MCF 10A (cell line): Measurements from ENCODE around the gene COL16A1. TPM values are rescaled to one million over a fixed set of nuclear protein-coding genes. Genes with fewer than 3 reads are reported as not detected.

Experiments
- BruUV-seq: library from RNA; stranded (reverse); fragments of 400-500 nt; replicated peaks from 2 replicates; lab custom pipeline; 2021; lab: Mats Ljungman, UMichigan
- CTCF ChIA-PET: fragments of 300-600 bp; sonication (Branson Sonifier 250); formaldehyde crosslinking; extraction: SDS; loops from one replicate; lab custom pipeline; 2021; ENCODE audit warnings: antibody characterized with exemption, inconsistent platforms; lab: Yijun Ruan, JAX
- POLR2A ChIA-PET: fragments of 300-600, 350-650 bp; sonication (Branson Sonifier 250); formaldehyde crosslinking; extraction: SDS; loops from one replicate; lab custom pipeline; 2020; ENCODE audit warnings: antibody characterized with exemption, inconsistent platforms; lab: Yijun Ruan, JAX
- DNase-seq: peaks from one replicate; pipeline ENCODE4 v3.0.0-alpha.2; 2018; ENCODE audit not compliant: unreplicated experiment
- H3K27ac Mint-ChIP-seq: one replicate; pipeline ENCODE4 v1.8.0; 2022; ENCODE audit warnings: mild to moderate bottlenecking, low read depth, mixed read lengths; ENCODE audit not compliant: unreplicated experiment
- H3K27me3 Mint-ChIP-seq: one replicate; pipeline ENCODE4 v1.8.0; 2022; ENCODE audit warnings: mixed read lengths; ENCODE audit not compliant: insufficient read depth, unreplicated experiment
- H3K36me3 Mint-ChIP-seq: one replicate; pipeline ENCODE4 v1.8.0; 2022; ENCODE audit warnings: mild to moderate bottlenecking, moderate library complexity, mixed read lengths; ENCODE audit not compliant: insufficient read depth, unreplicated experiment
- H3K4me1 Mint-ChIP-seq: one replicate; pipeline ENCODE4 v1.8.0; 2022; ENCODE audit warnings: mixed read lengths; ENCODE audit not compliant: insufficient read depth, unreplicated experiment
- H3K4me3 Mint-ChIP-seq: one replicate; pipeline ENCODE4 v1.8.0; 2022; ENCODE audit warnings: mild to moderate bottlenecking, moderate library complexity, mixed read lengths; ENCODE audit not compliant: unreplicated experiment
- H3K9me3 Mint-ChIP-seq: one replicate; pipeline ENCODE4 v1.8.0; 2022; ENCODE audit warnings: mixed read lengths; ENCODE audit not compliant: unreplicated experiment
- CTCF ChIP-seq: fragments of 200-600 bp; IDR thresholded peaks from one replicate; pipeline ENCODE4 v1.8.0; 2022; ENCODE audit warnings: antibody characterized with exemption, mild to moderate bottlenecking; ENCODE audit not compliant: unreplicated experiment
- intact Hi-C: fragments of 100-400 bp; cut with micrococcal nuclease; formaldehyde crosslinking; loops from 2 replicates; pipeline ENCODE4 v1.14.1; 2022
- total RNA-seq: library from RNA; stranded (reverse); gene quantifications from 2 replicates; pipeline ENCODE4 v1.2.3, GENCODE V29; 2022

Gene COL16A1
- total RNA-seq, 1 experiment from 2014 or later, result 42.1 TPM

GRCh38 chr1:31730336-31731048, 26.7 kb upstream of the COL16A1 start:
- POLR2A ChIA-PET, result no interaction called here
- no peaks in the 10 kb centered on the region for H3K4me1 Mint-ChIP-seq
- intact Hi-C loops, result no loop called here
- TF ChIP-seq CTCF, result no peak
- DNase-seq, result no peak
- no TSS peak for BruUV-seq
- H3K9me3 Mint-ChIP-seq, result no peaks in the 10 kb centered on the region
- H3K36me3 Mint-ChIP-seq, result peaks cover 6% of the 10 kb centered on the region
- CTCF ChIA-PET, result no interaction called here
- no peak overlapping the region for H3K4me3 Mint-ChIP-seq
- no peak overlapping the region for H3K27ac Mint-ChIP-seq
- no peaks in the 10 kb centered on the region for H3K27me3 Mint-ChIP-seq

- POLR2A ChIA-PET, result interaction anchor here (2.0 kb wide), 1 partner anchor 11 kb away, joined by 5 read pairs; no protein-coding TSS in a partner anchor
- TF ChIP-seq CTCF, result no peak
- no TSS peak for BruUV-seq
Measured at GRCh38 chr1:31727849-31728248, 24.0 kb upstream of the COL16A1 start.

GRCh38 chr1:31727195-31727594, 23.4 kb upstream of the COL16A1 start:
- DNase-seq, result no peak
- no peaks in the 10 kb centered on the region for H3K4me1 Mint-ChIP-seq
- no peak for TF ChIP-seq CTCF
- no peak overlapping the region for H3K27ac Mint-ChIP-seq
- no peak overlapping the region for H3K4me3 Mint-ChIP-seq
- ChIA-PET POLR2A (interaction anchor here (2.5 kb wide), 1 partner anchor 11 kb away, joined by 12 read pairs; no protein-coding TSS in a partner anchor), CTCF (interaction anchor here (0.6 to 0.7 kb wide), 2 partner anchors 47 to 60 kb away, joined by 3 read pairs; no protein-coding TSS in a partner anchor)
- H3K27me3 Mint-ChIP-seq, result peaks cover 8% of the 10 kb centered on the region
- no TSS peak for BruUV-seq
- H3K9me3 Mint-ChIP-seq, result no peaks in the 10 kb centered on the region
- intact Hi-C loops, result no loop called here
- no peaks in the 10 kb centered on the region for H3K36me3 Mint-ChIP-seq

More at GRCh38 chr1:31727849-31728248, 24.0 kb upstream of the COL16A1 start:
- Mint-ChIP-seq H3K9me3 (no peaks in the 10 kb centered on the region), H3K36me3 (no peaks in the 10 kb centered on the region), H3K4me1 (no peaks in the 10 kb centered on the region), H3K4me3 (no peak overlapping the region), H3K27ac (no peak overlapping the region), H3K27me3 (peaks cover 2% of the 10 kb centered on the region)
- CTCF ChIA-PET, result interaction anchor here (1.8 kb wide), 1 partner anchor 17 kb away, joined by 15 read pairs; no protein-coding TSS in a partner anchor
- no peak for DNase-seq
- intact Hi-C loops, result no loop called here

- no peak for TF ChIP-seq CTCF
- Mint-ChIP-seq H3K36me3 (no peaks in the 10 kb centered on the region), H3K4me1 (no peaks in the 10 kb centered on the region), H3K27me3 (peaks cover 13% of the 10 kb centered on the region), H3K27ac (no peak overlapping the region), H3K4me3 (no peak overlapping the region), H3K9me3 (no peaks in the 10 kb centered on the region)
- no peak for DNase-seq
- intact Hi-C loops, result no loop called here
- POLR2A ChIA-PET, result interaction anchor here (0.9 to 2.5 kb wide), 3 partner anchors 8 to 21 kb away, joined by 3 to 12 read pairs (median 3); no protein-coding TSS in a partner anchor
- CTCF ChIA-PET, result interaction anchor here (0.7 to 2.0 kb wide), 2 partner anchors 19 to 48 kb away, joined by 3 to 7 read pairs; no protein-coding TSS in a partner anchor
- BruUV-seq, result no TSS peak
Measured at GRCh38 chr1:31726715-31727114, 22.9 kb upstream of the COL16A1 start.
